ENCODE measurements around the gene OR13F1.
A peak's percentile ranks its signal among the peaks of the same experiment; 100 is the strongest.
"Not testable (repeated sequence)": the region's sequence is repeated elsewhere in the genome, so short reads cannot be mapped to it uniquely, and the experiment has no call there.

OR13F1 gene

GRCh38 chr9:104503963-104504362 is at the start of gene OR13F1:
Gene OR13F1, plus strand, starts transcription at chr9:104504263. Its CDS starts 0 bp downstream, at chr9:104504263.
- DNase-seq, result no peak

GRCh38 chr9:104456831-104457230 is 47.2 kb upstream of the OR13F1 start:
- no peak for DNase-seq

- no peak for DNase-seq
Observed at GRCh38 chr9:104463864-104464263, 40.2 kb upstream of the OR13F1 start.

- DNase-seq, result no peak
Observed at GRCh38 chr9:104468261-104468660, 35.8 kb upstream of the OR13F1 start.

DNA sequence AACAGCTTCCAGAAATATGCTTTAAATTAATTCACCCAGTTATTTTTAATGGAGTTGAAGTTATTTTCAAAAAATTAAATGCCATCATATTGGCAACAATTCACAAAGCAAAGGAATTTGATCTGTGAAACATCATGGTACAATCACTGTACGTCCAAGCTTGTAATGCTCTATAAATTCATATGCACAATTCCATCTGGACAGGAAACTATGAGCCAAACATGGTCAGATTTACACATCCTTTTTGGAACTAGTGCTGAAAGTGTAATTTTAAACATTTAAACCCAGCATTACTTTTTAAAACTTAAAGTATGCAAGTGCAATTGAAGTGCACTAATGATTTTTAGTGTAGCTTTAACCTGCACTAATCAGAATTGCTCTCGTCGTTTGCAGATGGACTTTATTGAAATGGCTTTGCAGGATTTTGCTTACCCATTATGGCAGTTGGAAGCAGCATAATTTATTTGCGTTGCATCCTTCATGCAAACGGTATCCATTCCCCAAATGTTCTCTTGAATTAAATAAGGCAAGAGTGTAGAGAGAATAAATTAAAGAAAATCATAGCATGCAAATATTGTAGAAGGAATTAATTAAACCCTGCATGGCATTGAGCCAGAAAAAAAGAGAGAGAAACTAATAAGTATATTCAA is 21.0 kb upstream of the OR13F1 start:
- no peak for DNase-seq

GRCh38 chr9:104485014-104485413 is 19.0 kb upstream of the OR13F1 start:
- DNase-seq, result no peak

GRCh38 chr9:104494808-104495207 is 9.3 kb upstream of the OR13F1 start:
- DNase-seq, result peak; percentile 13

GRCh38 chr9:104503440-104503839 is 623 bp upstream of the OR13F1 start:
- no peak for DNase-seq

DNA sequence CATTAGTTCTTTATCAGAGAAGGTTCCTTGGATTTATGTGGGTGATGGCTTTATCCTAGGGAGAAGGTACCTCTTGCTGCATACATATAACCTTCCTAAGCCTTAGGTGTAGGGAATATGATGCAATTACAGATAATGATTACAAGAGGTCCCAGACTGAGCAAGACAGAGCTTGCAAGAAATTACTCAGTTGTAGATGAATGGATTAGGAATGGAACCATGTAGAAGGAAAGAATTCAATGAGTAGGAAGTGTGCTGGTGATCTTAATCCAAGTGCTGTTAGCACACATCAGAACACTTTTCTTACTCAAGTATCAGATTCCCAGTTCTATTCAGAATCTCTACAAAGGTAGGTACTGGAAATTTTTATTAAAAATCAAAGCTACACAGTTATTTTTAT is 2.5 kb downstream of the OR13F1 start:
- DNase-seq, result no peak

GRCh38 chr9:104514901-104515300 is 10.8 kb downstream of the OR13F1 start:
- peak; percentile 17 for DNase-seq

GRCh38 chr9:104520241-104520640 is 16.2 kb downstream of the OR13F1 start:
- not testable (repeated sequence) for DNase-seq

GRCh38 chr9:104527109-104527508 is 23.0 kb downstream of the OR13F1 start, which contains the start of gene OR13C4:
Gene OR13C4, minus strand, starts transcription at chr9:104527209. Its CDS starts 0 bp downstream, at chr9:104527209.
- no peak for DNase-seq

DNA sequence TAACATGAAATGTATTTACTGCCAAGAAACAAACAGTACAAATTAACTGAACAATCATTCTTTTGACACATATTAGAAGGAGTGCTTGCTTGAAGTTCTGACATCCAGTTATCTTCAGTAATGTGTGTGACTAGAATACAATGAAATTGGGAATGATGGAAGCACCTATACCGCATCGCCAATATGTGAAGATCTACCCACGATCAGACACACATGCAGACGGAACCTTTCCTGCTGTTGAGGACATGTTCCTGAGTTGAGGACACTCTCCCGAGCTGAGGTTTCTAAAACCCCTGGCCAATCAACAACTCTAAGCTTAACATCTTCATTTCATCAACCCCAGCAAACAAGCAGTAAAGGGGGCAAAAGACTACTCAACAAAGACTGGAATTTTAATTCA is 32.7 kb downstream of the OR13F1 start, which contains the start of gene OR13C3:
Gene OR13C3, minus strand, starts transcription at position 101 of the 400 bp plus-strand sequence. CDS start 133 bp downstream, outside the sequence.
- DNase-seq, result no peak

DNA sequence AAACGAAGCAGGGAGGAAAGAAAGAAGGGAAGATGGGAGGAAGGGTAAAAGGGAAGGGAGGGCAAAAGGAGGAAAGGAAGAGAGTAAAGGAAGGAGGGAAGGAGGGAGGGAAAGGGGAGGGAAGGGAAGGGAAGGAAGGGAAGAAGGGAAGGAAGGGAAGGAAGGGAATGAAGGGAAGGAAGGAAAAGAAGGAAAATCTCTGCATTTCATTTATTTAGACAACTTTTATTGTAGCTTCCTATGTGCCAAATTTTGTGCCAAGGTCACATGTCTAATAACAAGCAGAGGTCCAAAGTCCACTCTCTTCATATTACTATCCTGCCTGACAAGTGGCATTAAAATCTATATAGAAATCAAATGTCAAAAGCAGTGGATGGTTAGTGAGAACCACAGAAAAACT is 35.2 kb downstream of the OR13F1 start:
- DNase-seq, result no peak

DNA sequence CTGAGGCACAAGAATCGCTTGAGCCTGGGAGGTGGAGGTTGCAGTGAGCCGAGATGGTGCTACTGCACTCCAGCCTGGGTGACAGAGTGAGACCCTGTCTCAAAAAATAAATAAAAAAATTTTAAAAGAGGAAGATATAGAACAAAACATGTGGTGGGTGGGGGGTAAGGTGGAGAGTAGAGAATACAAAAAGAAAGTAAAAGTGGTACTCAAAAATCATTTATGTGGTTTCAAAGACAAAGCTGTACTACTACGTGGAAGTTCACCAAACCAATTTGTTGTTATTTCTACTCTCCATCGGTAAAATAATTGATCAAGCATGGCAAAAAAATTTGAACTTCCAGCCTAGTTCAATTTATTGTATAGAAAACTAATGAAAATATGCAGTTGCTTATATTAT is 40.6 kb downstream of the OR13F1 start:
- no peak for DNase-seq

- no peak for DNase-seq
Observed at GRCh38 chr9:104553261-104553660, 49.2 kb downstream of the OR13F1 start.
